Esophagus squamous epithelium (tissue), 4 donors: ENCODE data around the gene MRPL33.

ENCODE experiments used
- POLR2A ChIP-seq, 4 donors: fragments of 450-650 bp; IDR thresholded peaks; one replicate each; pipeline ENCODE4 v1.6.1; 2017; ENCODE audit warnings: antibody characterized with exemption in 4 of 4, mild to moderate bottlenecking in 4 of 4, moderate library complexity in 3 of 4
- TF ChIP-seq, protein P1 (sequence below), 6 experiments: fragments of 450-650 bp in 4 of 6; fragments of 200-600 bp in 2 of 6; sonication (generic) in 2 of 6; IDR thresholded peaks; one replicate each; pipeline ENCODE4 v1.5.1; 2016 to 2019; ENCODE audit warnings: antibody characterized with exemption in 6 of 6, mild to moderate bottlenecking in 4 of 6, moderate library complexity in 4 of 6

DNA sequence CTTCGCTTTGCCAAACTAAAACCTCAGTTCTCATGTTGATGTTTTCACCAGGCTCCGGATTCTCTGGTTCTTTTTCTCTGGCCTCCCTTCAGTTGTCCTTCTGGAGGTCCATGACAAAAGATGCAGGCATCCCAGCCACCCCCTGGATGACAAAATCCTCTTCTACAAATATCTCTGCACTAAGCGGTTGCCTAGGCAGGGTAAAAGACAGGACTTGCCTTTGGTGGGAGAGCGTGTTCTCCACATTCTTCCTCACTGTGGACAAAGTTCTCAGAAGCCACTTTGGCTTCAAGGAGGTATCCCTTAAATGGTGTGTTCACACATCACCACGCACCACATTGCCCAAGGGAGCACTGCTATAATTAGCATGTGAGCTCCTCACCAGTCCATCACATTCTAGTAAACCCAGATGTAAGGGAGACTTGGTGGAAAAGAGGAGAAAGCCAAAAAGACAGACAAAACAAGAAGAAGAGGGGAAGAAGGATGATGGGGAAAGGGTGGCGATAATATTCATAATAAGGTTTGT, 23.6 kb upstream of the MRPL33 start:
- TF ChIP-seq, protein P1, sequence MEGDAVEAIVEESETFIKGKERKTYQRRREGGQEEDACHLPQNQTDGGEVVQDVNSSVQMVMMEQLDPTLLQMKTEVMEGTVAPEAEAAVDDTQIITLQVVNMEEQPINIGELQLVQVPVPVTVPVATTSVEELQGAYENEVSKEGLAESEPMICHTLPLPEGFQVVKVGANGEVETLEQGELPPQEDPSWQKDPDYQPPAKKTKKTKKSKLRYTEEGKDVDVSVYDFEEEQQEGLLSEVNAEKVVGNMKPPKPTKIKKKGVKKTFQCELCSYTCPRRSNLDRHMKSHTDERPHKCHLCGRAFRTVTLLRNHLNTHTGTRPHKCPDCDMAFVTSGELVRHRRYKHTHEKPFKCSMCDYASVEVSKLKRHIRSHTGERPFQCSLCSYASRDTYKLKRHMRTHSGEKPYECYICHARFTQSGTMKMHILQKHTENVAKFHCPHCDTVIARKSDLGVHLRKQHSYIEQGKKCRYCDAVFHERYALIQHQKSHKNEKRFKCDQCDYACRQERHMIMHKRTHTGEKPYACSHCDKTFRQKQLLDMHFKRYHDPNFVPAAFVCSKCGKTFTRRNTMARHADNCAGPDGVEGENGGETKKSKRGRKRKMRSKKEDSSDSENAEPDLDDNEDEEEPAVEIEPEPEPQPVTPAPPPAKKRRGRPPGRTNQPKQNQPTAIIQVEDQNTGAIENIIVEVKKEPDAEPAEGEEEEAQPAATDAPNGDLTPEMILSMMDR (IDR thresholded peaks at IDR 0.05): no peak
- no peak for TF ChIP-seq POLR2A (IDR thresholded peaks at IDR 0.05)
